ENCODE measurements around the gene ARRDC4. TPM values are rescaled to one million over a fixed set of nuclear protein-coding genes. Genes with fewer than 3 reads are reported as not detected.

The ARRDC4 gene
- total RNA-seq, 1 experiment from 2014 or later, result 3.2 TPM

GRCh38 chr15:97941572-97941971, 18.9 kb upstream of the ARRDC4 start:
- H3K9me3 ChIP-seq, result no peaks in the 10 kb centered on the region; the same call in 1 of the 2 replicates
- no peaks in the 10 kb centered on the region for H3K36me3 Mint-ChIP-seq (ENCODE audit: insufficient read depth, unreplicated experiment)
- intact Hi-C loops (cut with micrococcal nuclease; ENCODE audit: unreplicated experiment), result no loop called here
- H3K4me1 Mint-ChIP-seq (ENCODE audit: low read depth, unreplicated experiment), result no peaks in the 10 kb centered on the region
- DNase-seq, result no peak
- ChIA-PET POLR2A (no interaction called here), CTCF (no interaction called here)
- no peak for TF ChIP-seq CTCF (IDR thresholded peaks at IDR 0.05; ENCODE audit: insufficient read depth in 1 of 2, low read depth in 1 of 2, low read length in 1 of 2, severe bottlenecking in 1 of 2, unreplicated experiment in 1 of 2)
- H3K27me3 Mint-ChIP-seq (ENCODE audit: insufficient read depth, unreplicated experiment), result no peaks in the 10 kb centered on the region
- no peaks in the 10 kb centered on the region for H3K4me1 ChIP-seq
- H3K27ac Mint-ChIP-seq (ENCODE audit: unreplicated experiment), result no peak overlapping the region
- no peaks in the 10 kb centered on the region for H3K36me3 ChIP-seq (ENCODE audit: control insufficient read depth, insufficient read depth, low read length)
- no peak overlapping the region for H3K4me3 ChIP-seq (ENCODE audit: low read depth, low read length)
- H3K27me3 ChIP-seq (replicated peaks; ENCODE audit: control insufficient read depth, insufficient read depth, low read length), result no peaks in the 10 kb centered on the region
- no peak overlapping the region for H3K4me3 Mint-ChIP-seq (ENCODE audit: unreplicated experiment)
- BruUV-seq (replicated peaks), result no TSS peak
- H3K9me3 Mint-ChIP-seq (ENCODE audit: unreplicated experiment), result no peaks in the 10 kb centered on the region

- no TSS peak for BruUV-seq (replicated peaks)
- H3K27ac Mint-ChIP-seq (ENCODE audit: unreplicated experiment), result no peak overlapping the region
- no peaks in the 10 kb centered on the region for H3K27me3 ChIP-seq (replicated peaks; ENCODE audit: control insufficient read depth, insufficient read depth, low read length)
- intact Hi-C loops (cut with micrococcal nuclease; ENCODE audit: unreplicated experiment), result no loop called here
- no peaks in the 10 kb centered on the region for H3K36me3 ChIP-seq (ENCODE audit: control insufficient read depth, insufficient read depth, low read length)
- H3K4me3 Mint-ChIP-seq (ENCODE audit: unreplicated experiment), result no peak overlapping the region
- H3K4me1 Mint-ChIP-seq (ENCODE audit: low read depth, unreplicated experiment), result no peaks in the 10 kb centered on the region
- H3K4me1 ChIP-seq, result no peaks in the 10 kb centered on the region
- H3K4me3 ChIP-seq (ENCODE audit: low read depth, low read length), result no peak overlapping the region
- ChIA-PET CTCF (no interaction called here), POLR2A (no interaction called here)
- no peaks in the 10 kb centered on the region for H3K36me3 Mint-ChIP-seq (ENCODE audit: insufficient read depth, unreplicated experiment)
- TF ChIP-seq CTCF (IDR thresholded peaks at IDR 0.05; ENCODE audit: insufficient read depth in 1 of 2, low read depth in 1 of 2, low read length in 1 of 2, severe bottlenecking in 1 of 2, unreplicated experiment in 1 of 2), result no peak
- DNase-seq, result no peak
- H3K9me3 ChIP-seq, result no peaks in the 10 kb centered on the region
- no peaks in the 10 kb centered on the region for H3K9me3 Mint-ChIP-seq (ENCODE audit: unreplicated experiment)
- no peaks in the 10 kb centered on the region for H3K27me3 Mint-ChIP-seq (ENCODE audit: insufficient read depth, unreplicated experiment)
These were observed 15.8 kb upstream of the ARRDC4 start for GRCh38 chr15:97944724-97945123.

GRCh38 chr15:97947465-97948260, 12.8 kb upstream of the ARRDC4 start:
- Histone ChIP-seq H3K9me3 (no peaks in the 10 kb centered on the region), H3K27me3 (replicated peaks; ENCODE audit: control insufficient read depth, insufficient read depth, low read length) (no peaks in the 10 kb centered on the region), H3K4me1 (no peaks in the 10 kb centered on the region), H3K36me3 (ENCODE audit: control insufficient read depth, insufficient read depth, low read length) (no peaks in the 10 kb centered on the region), H3K4me3 (ENCODE audit: low read depth, low read length) (no peak overlapping the region)
- Mint-ChIP-seq H3K36me3 (ENCODE audit: insufficient read depth, unreplicated experiment) (no peaks in the 10 kb centered on the region), H3K4me3 (ENCODE audit: unreplicated experiment) (no peak overlapping the region), H3K27me3 (ENCODE audit: insufficient read depth, unreplicated experiment) (no peaks in the 10 kb centered on the region), H3K27ac (ENCODE audit: unreplicated experiment) (no peak overlapping the region), H3K4me1 (ENCODE audit: low read depth, unreplicated experiment) (no peaks in the 10 kb centered on the region), H3K9me3 (ENCODE audit: unreplicated experiment) (no peaks in the 10 kb centered on the region)
- no peak for TF ChIP-seq CTCF (IDR thresholded peaks at IDR 0.05; ENCODE audit: insufficient read depth in 1 of 2, low read depth in 1 of 2, low read length in 1 of 2, severe bottlenecking in 1 of 2, unreplicated experiment in 1 of 2)
- POLR2A ChIA-PET, result no interaction called here
- no TSS peak for BruUV-seq (replicated peaks)
- intact Hi-C loops (cut with micrococcal nuclease; ENCODE audit: unreplicated experiment), result no loop called here
- DNase-seq, result no peak
- CTCF ChIA-PET, result no interaction called here

Measured in Caco-2 (cell line).